HCT116 (cell line): ENCODE measurements around the gene FGFRL1. TPM values are rescaled to one million over a fixed set of nuclear protein-coding genes. Genes with fewer than 3 reads are reported as not detected.

Experiments
- ATAC-seq: fragments of 200-7000 bp; cut with Tn5 transposase; 2 replicates; pipeline ENCODE4 v1.9.1; 2020; ENCODE audit warnings: mild to moderate bottlenecking, moderate library complexity
- BruUV-seq: library from RNA; stranded (reverse); fragments of 400-500 nt; replicated peaks from 2 replicates; lab custom pipeline; 2021; lab: Mats Ljungman, UMichigan
- CTCF ChIA-PET: fragments of 300-600 bp; sonication (Branson Sonifier 250); formaldehyde crosslinking; loops from one replicate; lab custom pipeline; 2021; ENCODE audit warnings: antibody characterized with exemption; lab: Charles Lee
- POLR2A ChIA-PET: fragments of 300-600, 350-600 bp; sonication (Branson Sonifier 250); formaldehyde crosslinking; loops from one replicate; lab custom pipeline; 2021; ENCODE audit warnings: antibody characterized with exemption; lab: Charles Lee
- RAD21 ChIA-PET, 2 experiments: fragments of 300-600 bp; sonication (Branson Sonifier 250); formaldehyde crosslinking; loops; one replicate each; lab custom pipeline; 2023; ENCODE audit warnings: low total read pairs in 2 of 2; ENCODE audit not compliant: uncharacterized antibody in 2 of 2, unreplicated experiment in 2 of 2, low non-redundant PET in 1 of 2; lab: Charles Lee
- DNase-seq: peaks from one replicate; pipeline ENCODE4 v3.0.0-alpha.2; 2010; ENCODE audit warnings: low read depth, low spot score
- H2AFZ ChIP-seq: fragments of 200-600 bp; shearing (Covaris generic), sonication (generic); 2 replicates; pipeline ENCODE4 v1.6.1; 2017; ENCODE audit warnings: low read depth, mixed run types, mixed read lengths, antibody characterized with exemption, low read length; ENCODE audit not compliant: poor library complexity, severe bottlenecking
- H3K27ac ChIP-seq: 2 replicates; pipeline ENCODE4 v1.5.1; 2012; ENCODE audit warnings: low read depth, low read length
- H3K27me3 ChIP-seq: fragments of 200-600 bp; sonication (generic); 2 replicates; pipeline ENCODE4 v1.6.1; 2016; ENCODE audit warnings: mixed run types, low read length, mixed read lengths; ENCODE audit not compliant: insufficient read depth
- H3K36me3 ChIP-seq, 2 experiments: fragments of 200-500 bp in 1 of 2; fragments of 200-600 bp in 1 of 2; sonication (Bioruptor generic) in 1 of 2; sonication (generic) in 1 of 2; 2 replicates each; pipeline versions ENCODE4 v1.5.1 to v1.6.1; 2014 to 2016; ENCODE audit warnings: low read length in 2 of 2, inconsistent platforms in 1 of 2, mixed read lengths in 1 of 2, mixed run types in 1 of 2; ENCODE audit not compliant: insufficient read depth in 2 of 2, control insufficient read depth in 1 of 2
- H3K4me1 ChIP-seq, 2 experiments: fragments of 200-600 bp in 1 of 2; sonication (generic) in 1 of 2; 2 replicates each; pipeline versions ENCODE4 v1.5.1 to v1.6.1; 2012 to 2017; ENCODE audit warnings: low read length in 2 of 2, inconsistent platforms in 1 of 2, mild to moderate bottlenecking in 1 of 2, mixed read lengths in 1 of 2, mixed run types in 1 of 2, moderate library complexity in 1 of 2; ENCODE audit not compliant: insufficient read depth in 2 of 2, control insufficient read depth in 1 of 2
- H3K4me2 ChIP-seq: fragments of 200-600 bp; sonication (generic); 2 replicates; pipeline ENCODE4 v1.6.1; 2017; ENCODE audit warnings: mixed run types, low read length, mixed read lengths
- H3K4me3 ChIP-seq, 2 experiments: fragments of 200-600 bp in 1 of 2; sonication (generic) in 1 of 2; replicated peaks in 1 of 2; 2 replicates each; pipeline ENCODE4 v1.5.1; 2011 to 2016; ENCODE audit warnings: low read length in 2 of 2, control low read depth in 1 of 2, low read depth in 1 of 2, mild to moderate bottlenecking in 1 of 2, mixed read lengths in 1 of 2, mixed run types in 1 of 2
- H3K79me2 ChIP-seq: fragments of 200-600 bp; sonication (generic); 2 replicates; pipeline ENCODE4 v1.6.1; 2017; ENCODE audit warnings: mild to moderate bottlenecking, mixed run types, low read length, moderate library complexity, mixed read lengths; ENCODE audit not compliant: insufficient read depth
- H3K9ac ChIP-seq: fragments of 200-600 bp; sonication (generic); 2 replicates; pipeline ENCODE4 v1.6.1; 2016; ENCODE audit warnings: low read length, mixed read lengths
- H3K9me2 ChIP-seq: fragments of 200-600 bp; sonication (generic), shearing (Covaris generic); 2 replicates; pipeline ENCODE4 v1.6.1; 2017; ENCODE audit warnings: mixed run types, mild to moderate bottlenecking, moderate library complexity; ENCODE audit not compliant: insufficient read depth
- H3K9me3 ChIP-seq, 2 experiments: fragments of 200-500 bp in 1 of 2; fragments of 200-600 bp in 1 of 2; sonication (Bioruptor generic) in 1 of 2; sonication (generic) in 1 of 2; 2 replicates each; pipeline ENCODE4 v1.6.1; 2014 to 2017; ENCODE audit warnings: low read length in 2 of 2, mixed read lengths in 2 of 2, inconsistent platforms in 1 of 2, low read depth in 1 of 2, mild to moderate bottlenecking in 1 of 2, mixed run types in 1 of 2, moderate library complexity in 1 of 2; ENCODE audit not compliant: control insufficient read depth in 1 of 2, insufficient read depth in 1 of 2
- H4K20me1 ChIP-seq: fragments of 200-600 bp; sonication (generic), shearing (Covaris generic); 2 replicates; pipeline ENCODE4 v1.6.1; 2017; ENCODE audit warnings: mixed run types, mild to moderate bottlenecking, moderate library complexity; ENCODE audit not compliant: insufficient read depth
- ELF1 ChIP-seq: IDR thresholded peaks from 2 replicates; pipeline ENCODE4 v1.6.1; 2012; ENCODE audit warnings: low read depth, borderline replicate concordance
- EZH2 ChIP-seq: fragments of 200-600 bp; sonication (generic); IDR thresholded peaks from 2 replicates; pipeline ENCODE4 v1.6.1; 2017; ENCODE audit warnings: antibody characterized with exemption, mixed run types
- EZH2phosphoT487 ChIP-seq: fragments of 200-600 bp; IDR thresholded peaks from 2 replicates; pipeline ENCODE4 v1.6.1; 2018; ENCODE audit warnings: antibody characterized with exemption, borderline replicate concordance
- FOSL1 ChIP-seq: IDR thresholded peaks from 2 replicates; pipeline ENCODE4 v1.6.1; 2012; ENCODE audit warnings: low read depth
- JUND ChIP-seq: IDR thresholded peaks from 2 replicates; pipeline ENCODE4 v1.6.1; 2012
- POLR2A ChIP-seq: IDR thresholded peaks from 2 replicates; pipeline ENCODE4 v1.7.0; 2011; ENCODE audit warnings: borderline replicate concordance; ENCODE audit not compliant: insufficient read depth, insufficient read length; ENCODE audit errors: extremely low read depth
- POLR2AphosphoS5 ChIP-seq: IDR thresholded peaks from 2 replicates; pipeline ENCODE4 v1.6.1; 2011; ENCODE audit warnings: mild to moderate bottlenecking, low read depth, low read length, moderate library complexity
- RAD21 ChIP-seq: IDR thresholded peaks from 2 replicates; pipeline ENCODE4 v1.6.1; 2012; ENCODE audit warnings: low read depth, mild to moderate bottlenecking
- SIN3A ChIP-seq: IDR thresholded peaks from 2 replicates; pipeline ENCODE4 v1.6.1; 2012; ENCODE audit warnings: low read depth
- SRF ChIP-seq: IDR thresholded peaks from 2 replicates; pipeline ENCODE4 v1.6.1; 2012; ENCODE audit warnings: low read depth
- TCF7L2 ChIP-seq: IDR thresholded peaks from 2 replicates; pipeline ENCODE4 v1.7.0; 2011; ENCODE audit warnings: borderline replicate concordance, inconsistent platforms; ENCODE audit not compliant: insufficient read depth, insufficient read length; ENCODE audit errors: extremely low read depth
- ZFX ChIP-seq: fragments of 450-650 bp; IDR thresholded peaks from 2 replicates; pipeline ENCODE4 v1.6.1; 2017
- ZNF274 ChIP-seq: fragments of 200-500 bp; sonication (Bioruptor generic); IDR thresholded peaks from 2 replicates; pipeline ENCODE4 v1.6.1; 2014; ENCODE audit warnings: mild to moderate bottlenecking, low read depth, low read length, inconsistent platforms
- intact Hi-C: fragments of 100-400 bp; cut with micrococcal nuclease; formaldehyde crosslinking; loops from 2 replicates; pipeline ENCODE4 v1.10.0; 2022
- total RNA-seq: library from RNA; stranded (reverse); gene quantifications from one replicate; pipeline ENCODE4 v1.2.1, GENCODE V29; 2021; ENCODE audit not compliant: unreplicated experiment
- TF ChIP-seq, protein P1 (sequence below): IDR thresholded peaks from 2 replicates; pipeline ENCODE4 v1.6.1; 2012

Gene FGFRL1
- total RNA-seq, 1 experiment from 2014 or later: 91.1 TPM

DNA sequence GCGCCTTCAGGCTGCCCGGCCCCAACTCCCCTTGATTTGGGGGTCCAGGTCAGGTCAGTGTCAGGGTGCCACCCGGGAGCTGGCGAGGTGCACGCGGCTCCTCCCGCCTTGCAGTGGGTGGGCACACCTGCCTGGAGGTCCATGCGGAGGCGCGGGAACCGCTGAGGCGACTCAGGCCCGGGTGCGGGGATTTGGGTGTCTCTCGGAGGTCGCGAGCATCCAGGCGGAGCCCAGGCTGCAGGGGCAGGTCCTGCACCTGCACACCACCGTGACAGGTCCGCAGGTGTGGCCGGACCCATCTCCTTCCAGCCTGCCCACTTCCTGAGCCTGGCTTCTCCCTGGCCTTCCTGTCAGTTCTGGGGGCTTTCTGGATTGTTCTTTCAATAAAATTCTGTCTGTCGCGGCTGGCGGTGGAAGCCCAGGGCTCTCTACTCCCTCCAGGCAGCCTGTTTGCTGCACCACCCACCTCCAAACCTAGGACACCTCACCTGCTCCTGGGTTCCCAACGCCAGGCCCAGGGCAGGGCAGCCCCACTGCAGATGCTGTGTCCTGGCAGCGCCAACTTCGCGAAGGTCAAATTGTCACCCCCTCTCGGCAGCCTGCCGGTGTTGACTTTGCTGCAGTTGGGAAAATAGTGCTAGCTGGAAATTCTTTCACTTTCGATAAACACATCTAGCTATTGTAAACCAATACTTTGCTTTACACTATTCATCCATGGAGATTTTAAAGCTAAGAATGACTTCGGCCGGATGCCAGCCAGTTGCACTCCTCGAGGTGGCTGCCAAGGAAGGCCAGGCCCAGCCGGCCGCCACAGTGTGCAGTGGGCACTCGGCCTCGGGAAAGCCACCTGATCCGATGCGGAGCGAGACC lies 35.9 kb downstream of the FGFRL1 start:
- no peak for DNase-seq
- ChIA-PET CTCF (interaction anchor here (1.1 kb wide), 1 partner anchor 60 kb away, joined by 3 read pairs; no protein-coding TSS in a partner anchor), RAD21 (no interaction called here), POLR2A (no interaction called here)
- H3K9me2 ChIP-seq: no peaks in the 10 kb centered on the region
- H3K9ac ChIP-seq: peak overlapping the region; percentile 59
- H3K36me3 ChIP-seq: no peaks in the 10 kb centered on the region
- peak overlapping the region; percentile 3; the same call in 1 of the 2 replicates for H3K27ac ChIP-seq
- H3K4me2 ChIP-seq: peak overlapping the region; percentile 72
- H3K4me1 ChIP-seq: peaks cover 25 to 46% of the 10 kb centered on the region in 2 experiments
- intact Hi-C loops: no loop called here
- no peak for TF ChIP-seq POLR2AphosphoS5
- no peak for TF ChIP-seq JUND
- no peak for TF ChIP-seq EZH2phosphoT487
- TF ChIP-seq POLR2A: no peak
- no peak for TF ChIP-seq ELF1
- no peak for TF ChIP-seq ZFX
- TF ChIP-seq SRF: no peak
- no peak for TF ChIP-seq SIN3A
- no peak for TF ChIP-seq RAD21
- no peak for TF ChIP-seq ZNF274
- TF ChIP-seq TCF7L2: no peak
- no peak for TF ChIP-seq EZH2
- no peak for TF ChIP-seq FOSL1
- TF ChIP-seq, protein P1, sequence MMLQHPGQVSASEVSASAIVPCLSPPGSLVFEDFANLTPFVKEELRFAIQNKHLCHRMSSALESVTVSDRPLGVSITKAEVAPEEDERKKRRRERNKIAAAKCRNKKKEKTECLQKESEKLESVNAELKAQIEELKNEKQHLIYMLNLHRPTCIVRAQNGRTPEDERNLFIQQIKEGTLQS: no peak
- TF ChIP-seq, all 23 proteins: peak for 0
- Histone ChIP-seq H3K4me3 (peak overlapping the region in 1 of 2 experiments; percentile 47; a peak in 2 of 4 replicates), H2AFZ (peak overlapping the region; percentile 65), H3K27me3 (no peaks in the 10 kb centered on the region), H4K20me1 (no peaks in the 10 kb centered on the region), H3K79me2 (no peaks in the 10 kb centered on the region), H3K9me3 (no peaks in the 10 kb centered on the region)
- ATAC-seq: no peak
- BruUV-seq: no TSS peak
